GM21717 (cell line): ENCODE results near the gene RABGAP1.

ENCODE experiments used
- ATAC-seq: cut with Tn5 transposase; IDR thresholded peaks from one replicate; pipeline ENCODE4 v1.9.1; 2021; ENCODE audit warnings: mild to moderate bottlenecking, moderate library complexity; ENCODE audit not compliant: unreplicated experiment

Gene RABGAP1

DNA sequence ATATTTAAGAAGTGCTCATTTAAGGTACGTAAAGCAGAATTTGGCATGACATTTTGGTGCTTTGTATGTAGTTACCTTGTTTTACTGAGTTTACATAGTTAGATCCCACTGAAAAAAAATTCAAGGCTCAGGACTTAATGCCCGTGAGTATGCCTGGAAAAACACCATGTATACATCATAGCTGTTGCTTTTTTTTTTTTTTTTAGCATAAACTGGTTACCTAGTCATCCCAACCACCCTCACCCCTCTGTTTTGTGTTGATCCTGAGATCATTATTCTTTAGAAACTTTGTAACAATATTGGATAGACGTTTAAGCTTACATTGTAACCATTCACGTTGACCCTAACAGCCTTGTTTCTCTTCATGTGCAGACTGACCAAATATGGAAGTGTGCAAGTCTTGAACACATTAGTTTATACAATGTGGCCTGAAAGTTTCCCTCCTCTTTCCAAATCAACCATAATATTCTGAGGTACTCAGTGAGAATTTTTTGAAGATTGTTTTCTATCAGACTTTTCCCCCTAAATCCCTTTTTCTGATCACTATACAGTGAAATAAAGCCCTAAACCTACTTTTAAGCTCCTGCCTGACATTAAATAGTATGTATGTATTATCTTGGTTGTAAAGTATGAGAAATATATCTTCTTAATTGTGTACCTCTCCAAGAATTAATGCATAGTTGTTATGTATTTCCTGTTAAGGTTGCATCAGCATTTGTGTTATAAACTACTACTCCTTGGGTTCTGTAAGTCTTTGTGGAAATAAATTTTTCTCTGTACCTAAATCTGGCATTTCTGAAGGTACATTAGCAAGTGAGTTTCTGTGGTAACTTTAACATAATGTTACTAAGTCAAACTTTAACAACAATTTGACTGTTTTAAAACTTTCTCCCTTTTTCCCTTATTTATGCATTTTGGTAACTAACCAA is 4.4 kb downstream of the RABGAP1 start:
- ATAC-seq: no peak

DNA sequence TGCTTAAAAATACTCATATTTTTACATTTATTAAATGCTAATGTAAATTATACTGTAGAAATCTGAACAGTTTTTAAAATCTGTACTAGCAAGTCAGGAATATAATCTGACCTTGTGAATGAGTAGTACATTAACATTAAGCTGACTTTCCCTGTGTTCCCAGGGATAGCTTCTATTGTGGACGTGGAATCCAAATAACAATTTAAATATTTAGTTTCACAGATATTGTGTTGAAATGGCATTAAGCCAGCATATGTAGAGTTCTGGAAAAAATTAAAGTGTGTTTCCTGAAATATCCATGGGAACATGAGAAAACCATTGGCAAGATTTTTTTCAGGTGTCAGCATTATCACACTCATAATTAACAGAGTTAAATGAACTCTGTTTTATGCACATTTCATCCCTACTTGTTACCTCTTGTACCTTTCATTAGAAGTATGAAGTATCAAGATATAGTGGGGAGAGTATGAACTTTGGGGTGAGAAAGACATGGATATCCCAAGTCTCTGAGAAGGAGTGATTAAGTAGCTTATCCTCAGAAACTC is 5.7 kb downstream of the RABGAP1 start:
- no peak for ATAC-seq

DNA sequence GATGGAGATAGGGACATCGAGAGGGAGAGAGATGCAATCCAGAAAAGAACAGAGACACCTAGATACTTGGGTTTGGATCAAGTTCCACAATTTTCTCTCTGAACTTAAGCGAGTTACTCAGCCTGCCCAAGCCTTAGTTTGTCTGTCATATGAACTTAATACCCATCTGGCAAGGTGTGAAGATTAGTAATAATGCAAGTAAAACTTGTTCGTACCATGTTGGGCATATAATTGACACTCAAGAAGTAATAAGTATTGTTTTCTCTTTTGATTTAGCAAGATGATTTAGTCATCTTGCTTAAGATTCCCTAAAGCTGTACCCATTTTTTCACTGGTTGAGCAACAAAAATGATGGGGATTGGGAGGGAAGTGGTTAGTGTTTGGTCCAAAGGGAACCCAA is 7.5 kb downstream of the RABGAP1 start:
- ATAC-seq: no peak

DNA sequence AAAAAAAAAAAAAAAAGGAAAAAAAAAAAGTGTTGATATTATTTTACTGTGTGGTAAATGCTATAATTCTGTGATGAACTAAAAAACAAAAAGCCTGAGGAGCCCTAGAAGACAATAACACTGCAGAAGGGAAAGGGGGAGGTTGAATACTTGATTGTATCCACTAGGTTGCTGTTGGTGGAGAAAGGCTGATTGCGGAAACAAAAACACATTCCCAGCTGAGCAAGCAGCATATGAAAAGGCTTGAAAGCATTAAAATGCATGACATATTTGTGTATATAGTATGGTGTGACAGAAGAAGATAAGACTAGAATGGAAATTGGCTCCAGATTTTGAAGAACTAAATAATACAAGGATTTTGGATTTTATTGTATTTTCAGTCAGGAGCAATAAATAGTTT is 8.9 kb downstream of the RABGAP1 start:
- ATAC-seq: no peak

DNA sequence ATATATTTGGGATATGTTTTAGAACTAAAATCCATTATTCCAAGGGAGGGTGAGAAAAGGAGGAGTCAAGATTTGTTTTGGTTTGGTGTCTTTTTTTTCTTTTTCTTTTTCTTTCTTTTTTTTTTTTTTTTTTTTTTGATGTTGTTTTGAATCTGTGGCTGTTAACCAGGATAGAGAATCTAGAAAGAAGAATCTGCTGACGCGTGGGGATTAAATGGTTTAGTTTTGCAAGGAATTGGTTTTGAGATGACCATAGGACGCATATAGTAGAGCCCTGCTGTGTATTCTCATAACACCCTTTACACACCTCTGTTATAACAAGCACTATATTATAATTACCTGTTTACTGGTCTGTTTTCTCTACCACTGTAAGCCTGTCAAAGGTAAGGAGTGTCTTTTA is 9.4 kb downstream of the RABGAP1 start:
- no peak for ATAC-seq

DNA sequence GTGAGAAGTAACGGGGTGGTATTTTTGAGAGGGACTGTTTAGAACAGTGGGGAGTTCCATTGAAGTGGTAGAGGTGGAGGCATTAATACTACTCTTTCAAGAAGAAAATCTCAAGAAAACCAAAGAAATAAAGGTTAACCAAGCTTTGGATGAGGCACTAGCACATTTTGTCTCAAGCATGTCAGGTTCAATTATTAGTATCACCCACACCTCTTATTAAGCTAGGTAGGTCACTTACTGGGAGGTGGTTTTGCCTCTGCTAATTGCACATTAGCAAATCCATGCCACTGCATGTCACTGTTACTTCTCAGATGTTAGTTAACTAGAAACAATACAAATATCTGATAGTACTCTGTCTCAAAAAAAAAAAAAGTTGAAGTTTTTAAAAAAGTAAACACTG is 10.2 kb downstream of the RABGAP1 start:
- ATAC-seq: no peak

GRCh38 chr9:122954253-122954691 is 13.5 kb downstream of the RABGAP1 start:
- no peak for ATAC-seq

- no peak for ATAC-seq
Measured at GRCh38 chr9:122955961-122956360, 15.1 kb downstream of the RABGAP1 start.

- ATAC-seq: no peak
Measured at GRCh38 chr9:122961139-122961538, 20.3 kb downstream of the RABGAP1 start.

- ATAC-seq: no peak
Measured at GRCh38 chr9:122975196-122975595, 34.4 kb downstream of the RABGAP1 start.

DNA sequence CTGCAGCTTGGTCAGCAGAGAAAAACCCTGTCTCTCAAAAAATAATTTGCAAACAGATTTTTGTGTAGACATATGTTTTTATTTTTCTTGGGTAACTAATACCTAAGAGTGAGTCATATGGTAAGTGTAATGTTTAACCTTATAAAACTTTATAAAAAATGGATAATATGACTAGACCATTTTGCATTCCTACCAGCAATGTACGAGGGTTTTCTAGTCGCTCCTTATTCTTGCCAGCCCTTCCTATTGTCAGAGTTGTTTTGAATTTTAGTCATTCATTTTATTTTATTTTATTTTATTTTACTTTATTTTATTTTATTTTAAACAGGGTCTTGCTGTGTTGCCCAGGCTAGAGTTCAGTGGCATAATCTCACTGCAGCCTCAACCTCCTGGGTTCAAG is 37.8 kb downstream of the RABGAP1 start:
- ATAC-seq: no peak

- ATAC-seq: no peak
Measured at GRCh38 chr9:122986010-122986409, 45.2 kb downstream of the RABGAP1 start.

- no peak for ATAC-seq
Measured at GRCh38 chr9:122988141-122988540, 47.3 kb downstream of the RABGAP1 start.

GRCh38 chr9:122988920-122989621 is 48.3 kb downstream of the RABGAP1 start:
- ATAC-seq: peak; percentile 55

GRCh38 chr9:122991370-122991830 is 50.6 kb downstream of the RABGAP1 start:
- no peak for ATAC-seq

DNA sequence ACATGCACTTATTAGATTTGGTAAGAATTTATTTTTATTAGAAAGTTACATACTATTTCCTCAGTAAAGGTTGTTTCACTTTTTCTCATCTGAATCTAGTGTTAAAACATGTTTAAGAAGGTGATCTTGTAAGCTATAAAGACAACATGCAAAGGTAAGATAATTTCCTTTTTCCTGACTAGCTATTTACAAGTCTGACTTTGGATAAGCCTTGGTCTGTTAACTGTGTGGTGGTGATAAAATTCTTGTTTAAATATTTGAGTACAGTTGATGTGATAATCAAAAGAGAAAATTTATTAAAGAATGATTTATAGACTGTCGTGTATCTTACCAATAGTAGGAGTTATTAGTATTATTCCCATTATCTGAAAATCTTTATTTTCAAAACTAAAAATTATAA is 55.8 kb downstream of the RABGAP1 start:
- no peak for ATAC-seq

- ATAC-seq: no peak
Measured at GRCh38 chr9:122998448-122998847, 57.6 kb downstream of the RABGAP1 start.

GRCh38 chr9:123000371-123001068 is 59.7 kb downstream of the RABGAP1 start:
- ATAC-seq: no peak

DNA sequence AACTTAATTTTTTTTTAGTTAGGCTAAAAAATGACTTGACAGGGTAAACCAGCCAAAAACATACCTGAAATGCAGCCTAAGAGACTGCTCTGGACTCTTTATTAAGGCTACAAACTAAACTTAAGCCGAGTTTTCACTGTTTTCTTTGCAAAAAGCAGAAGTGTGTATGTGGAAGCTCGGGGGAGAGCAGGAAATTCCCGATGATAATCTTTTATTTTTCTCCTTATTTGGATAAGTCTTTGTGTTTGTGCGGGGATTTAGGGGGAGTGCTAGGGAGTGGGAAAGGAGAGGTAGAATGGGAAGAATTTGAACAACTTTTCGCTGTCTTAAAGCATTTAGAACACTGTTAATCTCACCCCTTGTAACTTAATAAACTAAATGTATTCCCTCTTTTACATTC is 61.9 kb downstream of the RABGAP1 start:
- no peak for ATAC-seq

DNA sequence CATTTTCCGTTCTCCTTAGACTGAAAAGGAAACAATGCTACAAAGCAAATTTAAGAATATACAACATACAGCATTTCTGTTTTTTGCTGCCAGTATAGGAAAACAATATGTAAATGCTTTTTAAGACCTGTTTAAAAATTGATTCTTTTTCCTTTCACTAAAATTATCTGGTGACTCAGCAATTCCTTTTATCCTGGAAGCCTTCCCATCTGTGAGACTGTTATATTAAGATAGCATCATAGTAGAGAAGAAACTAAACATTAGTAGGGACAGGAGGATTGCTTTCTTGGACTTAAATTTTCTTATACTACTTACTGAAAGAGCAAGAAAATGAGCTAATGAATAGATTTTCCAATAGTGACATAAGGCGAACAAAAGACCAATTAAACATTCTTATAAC is 62.6 kb downstream of the RABGAP1 start:
- ATAC-seq: no peak

DNA sequence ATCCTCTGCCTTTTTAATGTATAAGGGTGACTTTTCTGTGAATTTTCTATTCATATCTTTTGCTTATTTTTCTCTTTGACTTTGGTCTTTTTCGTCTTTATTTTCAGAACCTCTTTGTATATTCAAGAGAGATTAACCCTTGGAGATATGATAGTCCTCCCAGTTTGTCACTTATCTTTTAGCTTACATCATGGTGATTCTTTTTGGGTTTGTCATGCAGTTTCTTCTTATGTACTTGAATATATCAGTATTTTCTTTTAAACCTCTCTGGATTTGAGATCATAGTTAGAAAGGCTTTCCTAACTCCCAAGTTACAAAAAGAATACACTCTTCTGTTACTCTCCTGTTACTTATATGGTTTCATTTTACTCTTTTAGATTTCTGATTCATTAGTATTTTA is 65.1 kb downstream of the RABGAP1 start:
- ATAC-seq: no peak
